Measurements from ENCODE around the gene MGMT. TPM values are rescaled to one million over a fixed set of nuclear protein-coding genes. Genes with fewer than 3 reads are reported as not detected.

The MGMT gene
- polyA plus RNA-seq, 2 donors: 8.6 to 13.0 TPM

DNA sequence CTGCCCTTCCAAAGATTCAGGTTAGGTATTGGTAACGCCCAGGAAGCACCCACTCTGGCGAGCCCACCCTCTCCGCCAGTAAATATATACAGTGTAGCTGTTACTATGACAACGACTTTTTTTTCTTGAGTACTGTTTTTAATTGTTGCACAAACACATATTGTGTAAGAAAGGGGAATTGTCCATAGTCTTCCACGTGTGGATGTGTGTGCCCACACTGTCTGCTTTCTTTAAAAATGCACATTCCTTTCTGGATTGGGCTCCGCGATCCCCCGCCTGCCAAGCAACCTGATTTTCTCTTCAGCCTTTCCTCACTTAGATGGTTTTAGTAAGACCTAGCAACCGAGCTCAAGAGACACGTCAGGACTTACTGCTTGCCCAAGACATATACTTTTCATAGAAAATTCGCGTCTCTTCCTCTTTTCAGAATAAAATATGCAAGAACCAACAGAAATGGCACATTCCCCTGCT is 249.2 kb downstream of the MGMT start:
- Histone ChIP-seq H3K4me3 (ENCODE audit: low read depth in 1 of 2, low read length in 2 of 2) (no peak overlapping the region), H3K27me3 (ENCODE audit: control insufficient read depth in 1 of 2, insufficient read depth in 2 of 2, low read length in 2 of 2) (no peaks in the 10 kb centered on the region), H3K27ac (ENCODE audit: low read depth in 2 of 2, low read length in 1 of 2) (no peak overlapping the region), H3K9me3 (ENCODE audit: control insufficient read depth in 2 of 2, insufficient read depth in 1 of 2, low read depth in 1 of 2, low read length in 1 of 2) (peaks cover 0 to 11% of the 10 kb centered on the region in 2 donors), H3K4me1 (ENCODE audit: control insufficient read depth in 2 of 2, insufficient read depth in 2 of 2, low read length in 1 of 2) (no peaks in the 10 kb centered on the region), H3K36me3 (ENCODE audit: control insufficient read depth in 2 of 2, insufficient read depth in 2 of 2, low read length in 1 of 2) (no peaks in the 10 kb centered on the region)
- WGBS, 2 donors: 88% methylated on average over 12 of the region's 12 CpGs

DNA sequence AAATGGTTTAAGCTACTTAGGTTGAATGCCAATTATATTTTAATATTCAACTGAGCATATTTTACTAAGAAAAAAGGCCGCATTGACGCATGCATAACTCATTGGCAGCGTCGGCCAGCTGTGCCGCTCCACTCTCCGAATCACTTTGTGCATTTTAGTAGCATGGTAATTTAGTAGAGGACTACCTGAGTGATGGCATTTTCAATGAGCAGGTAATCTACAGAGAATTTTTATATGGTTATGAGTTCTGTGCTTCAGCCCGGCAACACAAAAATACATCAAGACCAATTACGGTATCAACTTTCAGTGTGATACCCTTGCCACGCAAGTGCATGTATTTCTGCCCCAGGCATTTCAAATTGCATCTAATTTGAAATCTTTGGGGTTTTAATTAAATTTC is 249.8 kb downstream of the MGMT start:
- H3K9me3 ChIP-seq (ENCODE audit: control insufficient read depth in 2 of 2, insufficient read depth in 1 of 2, low read depth in 1 of 2, low read length in 1 of 2): peaks cover 0 to 11% of the 10 kb centered on the region in 2 donors
- no peak overlapping the region for H3K27ac ChIP-seq (ENCODE audit: low read depth in 2 of 2, low read length in 1 of 2)
- no peaks in the 10 kb centered on the region for H3K4me1 ChIP-seq (ENCODE audit: control insufficient read depth in 2 of 2, insufficient read depth in 2 of 2, low read length in 1 of 2)
- H3K4me3 ChIP-seq (ENCODE audit: low read depth in 1 of 2, low read length in 2 of 2): no peak overlapping the region
- WGBS, 2 donors: 97 to 99% methylated on average over 9 of the region's 9 CpGs
- no peaks in the 10 kb centered on the region for H3K27me3 ChIP-seq (ENCODE audit: control insufficient read depth in 1 of 2, insufficient read depth in 2 of 2, low read length in 2 of 2)
- no peaks in the 10 kb centered on the region for H3K36me3 ChIP-seq (ENCODE audit: control insufficient read depth in 2 of 2, insufficient read depth in 2 of 2, low read length in 1 of 2)

DNA sequence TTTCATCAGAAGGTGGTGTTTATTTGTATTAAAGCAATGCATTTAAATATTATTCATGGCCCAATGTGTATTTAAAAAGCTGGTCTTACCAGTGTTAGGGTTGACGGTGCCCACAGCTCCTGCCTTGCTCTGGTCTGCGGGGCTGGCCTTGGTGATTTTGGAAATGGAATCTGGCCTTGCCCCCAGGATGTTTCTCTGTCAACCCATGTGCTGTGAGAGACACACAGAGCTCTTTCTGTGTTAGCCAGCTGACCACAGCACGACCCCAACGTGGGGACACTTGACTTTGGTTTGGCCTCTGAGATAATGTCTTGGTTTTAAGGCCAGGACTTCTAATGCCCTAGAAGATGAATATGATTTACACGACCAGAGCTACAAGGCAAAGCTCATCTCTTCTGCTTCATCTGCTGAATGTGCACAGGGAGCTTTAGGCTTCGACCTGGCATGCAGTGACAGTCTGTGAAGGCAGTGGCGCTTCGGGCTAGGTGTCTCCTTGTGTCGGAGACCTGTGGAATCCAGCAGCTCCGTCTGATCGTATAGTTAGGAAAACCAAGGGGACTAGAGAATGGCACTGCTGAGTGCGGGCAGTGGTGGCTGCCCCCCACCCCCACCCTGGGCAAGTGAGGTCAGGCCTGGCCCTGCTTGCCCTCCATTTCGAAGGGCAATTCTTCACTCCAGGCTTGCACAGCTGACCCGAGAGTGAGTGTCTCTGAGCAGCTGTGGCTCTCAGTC is 250.9 kb downstream of the MGMT start:
- Histone ChIP-seq H3K27ac (ENCODE audit: low read depth in 2 of 2, low read length in 1 of 2) (no peak overlapping the region), H3K4me3 (ENCODE audit: low read depth in 1 of 2, low read length in 2 of 2) (no peak overlapping the region), H3K27me3 (ENCODE audit: control insufficient read depth in 1 of 2, insufficient read depth in 2 of 2, low read length in 2 of 2) (no peaks in the 10 kb centered on the region), H3K36me3 (ENCODE audit: control insufficient read depth in 2 of 2, insufficient read depth in 2 of 2, low read length in 1 of 2) (no peaks in the 10 kb centered on the region), H3K9me3 (ENCODE audit: control insufficient read depth in 2 of 2, insufficient read depth in 1 of 2, low read depth in 1 of 2, low read length in 1 of 2) (peaks cover 0 to 11% of the 10 kb centered on the region in 2 donors), H3K4me1 (ENCODE audit: control insufficient read depth in 2 of 2, insufficient read depth in 2 of 2, low read length in 1 of 2) (no peaks in the 10 kb centered on the region)
- WGBS, 2 donors: 93% methylated on average over 14 of the region's 14 CpGs

DNA sequence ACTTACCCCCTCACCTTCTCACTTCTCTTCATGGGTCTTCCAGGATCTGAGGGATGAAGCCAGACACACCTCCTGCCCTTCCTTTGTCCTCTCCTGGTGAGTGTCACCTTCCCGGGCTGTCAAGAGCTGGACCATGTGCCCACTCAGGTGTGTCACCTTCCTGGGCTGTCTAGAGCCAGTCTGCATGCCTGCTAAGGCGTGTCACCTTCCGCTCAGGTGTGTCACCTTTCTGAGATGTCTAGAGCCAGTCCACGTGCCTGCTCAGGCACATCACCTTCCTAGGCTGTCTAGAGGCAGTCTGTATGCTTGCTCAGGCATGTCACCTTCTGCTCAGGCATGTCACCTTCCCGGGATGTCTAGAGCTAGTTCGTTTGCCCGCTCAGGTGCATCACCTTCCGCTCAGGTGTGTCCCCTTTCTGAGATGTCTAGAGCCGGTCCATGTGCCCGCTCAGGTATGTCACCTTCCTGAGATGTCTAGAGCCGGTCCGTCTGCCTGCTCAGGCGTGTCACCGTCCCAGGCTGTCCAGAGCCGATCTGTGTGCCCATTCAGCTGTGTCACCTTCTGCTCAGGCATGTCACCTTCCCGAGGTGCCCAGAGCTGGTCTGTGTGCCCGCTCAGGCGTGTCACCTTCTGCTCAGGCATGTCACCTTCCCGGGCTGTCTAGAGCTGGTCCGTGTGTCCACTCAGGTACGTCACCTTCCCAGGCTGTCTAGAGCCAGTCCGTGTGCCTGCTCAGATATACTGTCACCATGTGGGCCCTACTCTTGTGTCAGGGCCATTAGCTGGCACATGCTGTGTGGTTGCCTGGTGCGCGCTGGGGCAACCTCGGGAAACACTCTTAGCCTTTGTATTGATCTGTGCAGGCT is 251.7 kb downstream of the MGMT start:
- Histone ChIP-seq H3K27ac (ENCODE audit: low read depth in 2 of 2, low read length in 1 of 2) (no peak overlapping the region), H3K36me3 (ENCODE audit: control insufficient read depth in 2 of 2, insufficient read depth in 2 of 2, low read length in 1 of 2) (no peaks in the 10 kb centered on the region), H3K4me1 (ENCODE audit: control insufficient read depth in 2 of 2, insufficient read depth in 2 of 2, low read length in 1 of 2) (no peaks in the 10 kb centered on the region), H3K4me3 (ENCODE audit: low read depth in 1 of 2, low read length in 2 of 2) (no peak overlapping the region), H3K9me3 (ENCODE audit: control insufficient read depth in 2 of 2, insufficient read depth in 1 of 2, low read depth in 1 of 2, low read length in 1 of 2) (peaks cover 0 to 11% of the 10 kb centered on the region in 2 donors), H3K27me3 (ENCODE audit: control insufficient read depth in 1 of 2, insufficient read depth in 2 of 2, low read length in 2 of 2) (no peaks in the 10 kb centered on the region)
- 91 to 92% methylated on average over 25 of the region's 25 CpGs for WGBS, 2 donors

DNA sequence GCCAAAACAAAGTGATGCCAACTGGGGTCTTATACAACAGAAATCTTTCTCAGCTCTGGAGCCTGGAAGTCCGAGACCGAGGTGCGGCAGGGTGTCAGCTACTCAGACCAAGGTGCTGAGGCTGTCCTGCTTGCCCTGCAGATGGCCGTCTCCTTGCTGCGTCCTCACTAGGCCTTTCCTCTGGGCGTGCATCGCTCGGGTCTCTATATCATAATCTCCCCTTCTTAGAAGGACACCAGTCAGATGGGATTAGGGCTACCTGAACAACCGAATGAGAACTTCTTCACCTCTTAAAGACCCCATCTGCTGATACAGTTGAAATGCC is 252.3 kb downstream of the MGMT start:
- no peak overlapping the region for H3K4me3 ChIP-seq (ENCODE audit: low read depth in 1 of 2, low read length in 2 of 2)
- H3K27ac ChIP-seq (ENCODE audit: low read depth in 2 of 2, low read length in 1 of 2): no peak overlapping the region
- WGBS, 2 donors: 96 to 98% methylated on average over 9 of the region's 9 CpGs
- H3K36me3 ChIP-seq (ENCODE audit: control insufficient read depth in 2 of 2, insufficient read depth in 2 of 2, low read length in 1 of 2): no peaks in the 10 kb centered on the region
- H3K27me3 ChIP-seq (ENCODE audit: control insufficient read depth in 1 of 2, insufficient read depth in 2 of 2, low read length in 2 of 2): no peaks in the 10 kb centered on the region
- peaks cover 0 to 11% of the 10 kb centered on the region in 2 donors for H3K9me3 ChIP-seq (ENCODE audit: control insufficient read depth in 2 of 2, insufficient read depth in 1 of 2, low read depth in 1 of 2, low read length in 1 of 2)
- H3K4me1 ChIP-seq (ENCODE audit: control insufficient read depth in 2 of 2, insufficient read depth in 2 of 2, low read length in 1 of 2): no peaks in the 10 kb centered on the region

DNA sequence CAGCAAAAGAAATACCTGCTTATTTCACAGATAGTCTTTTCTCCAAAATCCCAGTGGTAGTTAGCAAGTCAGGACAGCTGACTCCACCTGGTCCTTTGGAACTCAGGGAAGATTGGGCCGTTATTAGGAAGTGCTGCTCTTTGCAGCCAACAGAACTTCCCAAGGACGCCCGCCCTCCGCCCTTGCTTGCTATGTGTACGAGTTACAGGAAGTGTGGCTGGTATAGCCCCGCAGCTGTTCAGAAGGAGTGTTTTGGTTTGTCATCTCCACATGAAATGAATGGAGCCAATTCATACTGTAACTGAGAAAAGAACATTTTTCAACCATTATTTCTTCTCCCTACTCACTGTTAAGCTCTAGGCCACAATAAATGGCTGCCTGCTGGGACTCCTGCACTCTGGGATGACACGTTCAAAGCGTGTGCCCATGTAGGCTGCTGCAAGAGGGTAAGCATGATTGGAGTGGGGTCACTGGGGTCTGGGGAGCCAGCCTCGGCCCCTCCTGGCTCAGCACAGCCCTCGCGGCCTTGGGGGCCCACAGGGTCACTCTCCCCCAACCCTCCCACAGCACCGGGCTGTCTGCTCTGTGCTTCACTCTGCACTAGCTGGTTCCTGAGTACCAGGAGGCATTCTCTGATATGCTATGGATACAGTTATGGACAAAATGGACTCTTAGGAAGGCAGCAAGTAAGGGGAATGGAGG is 253.0 kb downstream of the MGMT start:
- H3K9me3 ChIP-seq (ENCODE audit: control insufficient read depth in 2 of 2, insufficient read depth in 1 of 2, low read depth in 1 of 2, low read length in 1 of 2): peaks cover 0 to 11% of the 10 kb centered on the region in 2 donors
- WGBS, 2 donors: 84 to 86% methylated on average over 12 of the region's 12 CpGs
- H3K27ac ChIP-seq (ENCODE audit: low read depth in 2 of 2, low read length in 1 of 2): no peak overlapping the region

DNA sequence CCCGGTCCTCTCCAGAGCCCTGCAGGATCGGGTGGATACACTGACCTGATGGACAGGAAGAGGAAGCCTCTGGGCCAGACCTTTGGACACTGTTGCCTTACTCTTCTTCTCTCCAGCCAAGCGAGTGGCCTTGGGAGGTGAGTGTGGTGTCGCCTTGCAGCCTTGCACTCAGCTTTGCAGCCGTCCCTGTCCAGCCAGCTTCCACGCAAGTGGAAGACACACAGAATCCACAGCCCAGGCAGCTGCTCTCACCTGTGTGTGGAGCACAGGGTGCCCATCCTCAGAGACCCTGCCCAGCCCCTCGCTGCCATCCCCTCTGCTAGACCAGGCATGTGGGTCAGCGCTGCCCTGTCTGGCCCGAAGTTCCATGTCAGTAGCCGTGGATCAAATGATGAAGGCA is 258.0 kb downstream of the MGMT start:
- no peak overlapping the region for H3K4me3 ChIP-seq (ENCODE audit: low read depth in 1 of 2, low read length in 2 of 2)
- no peaks in the 10 kb centered on the region for H3K36me3 ChIP-seq (ENCODE audit: control insufficient read depth in 2 of 2, insufficient read depth in 2 of 2, low read length in 1 of 2)
- H3K4me1 ChIP-seq (ENCODE audit: control insufficient read depth in 2 of 2, insufficient read depth in 2 of 2, low read length in 1 of 2): peaks cover 0 to 2% of the 10 kb centered on the region in 2 donors
- H3K27ac ChIP-seq (ENCODE audit: low read depth in 2 of 2, low read length in 1 of 2): no peak overlapping the region
- H3K27me3 ChIP-seq (ENCODE audit: control insufficient read depth in 1 of 2, insufficient read depth in 2 of 2, low read length in 2 of 2): no peaks in the 10 kb centered on the region
- WGBS, 2 donors: 93 to 94% methylated on average over 10 of the region's 10 CpGs
- peaks cover 4 to 18% of the 10 kb centered on the region in 2 donors for H3K9me3 ChIP-seq (ENCODE audit: control insufficient read depth in 2 of 2, insufficient read depth in 1 of 2, low read depth in 1 of 2, low read length in 1 of 2)

More for the DNA sequence above, 253.0 kb downstream of the MGMT start:
- Histone ChIP-seq H3K4me3 (ENCODE audit: low read depth in 1 of 2, low read length in 2 of 2) (no peak overlapping the region), H3K4me1 (ENCODE audit: control insufficient read depth in 2 of 2, insufficient read depth in 2 of 2, low read length in 1 of 2) (no peaks in the 10 kb centered on the region), H3K27me3 (ENCODE audit: control insufficient read depth in 1 of 2, insufficient read depth in 2 of 2, low read length in 2 of 2) (no peaks in the 10 kb centered on the region), H3K36me3 (ENCODE audit: control insufficient read depth in 2 of 2, insufficient read depth in 2 of 2, low read length in 1 of 2) (no peaks in the 10 kb centered on the region)

DNA sequence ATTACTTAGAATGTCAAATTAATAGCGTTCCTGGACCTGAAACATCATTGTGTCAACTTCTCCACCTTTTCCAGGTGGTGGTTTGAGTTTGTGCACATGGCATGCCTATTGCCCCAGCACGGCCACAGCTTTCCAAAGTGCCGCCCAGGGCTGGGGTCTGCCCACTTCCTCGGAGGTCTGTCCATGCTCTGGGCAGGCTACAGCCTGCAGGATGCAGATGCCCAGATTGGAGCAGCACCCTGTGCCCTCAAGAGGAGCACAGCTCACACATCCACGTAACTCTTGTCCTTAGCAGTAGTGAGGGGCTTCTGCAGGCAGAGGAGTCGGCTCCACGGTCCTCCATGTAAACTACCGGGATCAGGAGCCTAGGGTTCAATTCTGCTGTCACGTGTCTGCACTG is 258.4 kb downstream of the MGMT start:
- no peaks in the 10 kb centered on the region for H3K36me3 ChIP-seq (ENCODE audit: control insufficient read depth in 2 of 2, insufficient read depth in 2 of 2, low read length in 1 of 2)
- H3K4me1 ChIP-seq (ENCODE audit: control insufficient read depth in 2 of 2, insufficient read depth in 2 of 2, low read length in 1 of 2): peaks cover 0 to 2% of the 10 kb centered on the region in 2 donors
- no peak overlapping the region for H3K4me3 ChIP-seq (ENCODE audit: low read depth in 1 of 2, low read length in 2 of 2)
- H3K27ac ChIP-seq (ENCODE audit: low read depth in 2 of 2, low read length in 1 of 2): no peak overlapping the region
- peaks cover 4 to 14% of the 10 kb centered on the region in 2 donors for H3K9me3 ChIP-seq (ENCODE audit: control insufficient read depth in 2 of 2, insufficient read depth in 1 of 2, low read depth in 1 of 2, low read length in 1 of 2)
- no peaks in the 10 kb centered on the region for H3K27me3 ChIP-seq (ENCODE audit: control insufficient read depth in 1 of 2, insufficient read depth in 2 of 2, low read length in 2 of 2)
- WGBS, 2 donors: 94 to 95% methylated on average over 9 of the region's 9 CpGs

DNA sequence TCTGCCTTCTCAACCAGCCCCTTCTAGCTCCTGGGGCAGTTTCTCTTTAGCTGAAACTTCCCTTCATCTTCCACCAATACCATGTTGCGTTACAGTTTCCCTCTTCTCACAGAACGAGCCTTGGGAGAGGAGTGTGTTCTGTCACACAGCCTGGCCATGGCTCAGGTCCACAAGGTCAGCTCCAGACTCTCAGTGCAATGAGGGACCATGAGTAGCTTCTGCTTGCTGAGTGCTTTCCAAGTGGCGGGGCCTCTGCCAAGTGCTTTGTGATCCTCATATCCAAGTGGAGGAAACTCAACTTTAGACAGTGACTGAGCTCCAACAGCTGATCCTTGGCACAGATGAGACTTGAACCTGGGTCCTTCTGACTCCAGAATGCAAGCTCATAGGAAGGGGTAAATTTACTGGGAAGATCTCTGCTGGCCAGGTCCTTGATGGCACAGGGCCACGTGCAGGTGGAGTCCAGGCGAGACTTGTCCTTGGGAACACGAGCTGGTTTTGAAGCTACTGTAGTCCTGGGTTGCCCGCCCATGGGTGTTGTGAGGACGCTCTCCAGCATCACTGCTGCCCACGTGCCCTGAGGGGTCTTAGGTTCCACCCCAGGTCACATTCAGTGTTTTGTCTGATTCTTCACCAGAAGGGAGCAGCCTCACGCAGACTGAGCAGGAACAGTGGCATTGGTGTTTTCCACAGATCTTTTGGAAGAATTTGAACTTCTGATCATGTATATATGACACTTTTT is 259.0 kb downstream of the MGMT start:
- H3K9me3 ChIP-seq (ENCODE audit: control insufficient read depth in 2 of 2, insufficient read depth in 1 of 2, low read depth in 1 of 2, low read length in 1 of 2): peaks cover 4 to 13% of the 10 kb centered on the region in 2 donors
- H3K4me1 ChIP-seq (ENCODE audit: control insufficient read depth in 2 of 2, insufficient read depth in 2 of 2, low read length in 1 of 2): peaks cover 0 to 2% of the 10 kb centered on the region in 2 donors
- no peaks in the 10 kb centered on the region for H3K36me3 ChIP-seq (ENCODE audit: control insufficient read depth in 2 of 2, insufficient read depth in 2 of 2, low read length in 1 of 2)
- H3K27ac ChIP-seq (ENCODE audit: low read depth in 2 of 2, low read length in 1 of 2): no peak overlapping the region
- no peak overlapping the region for H3K4me3 ChIP-seq (ENCODE audit: low read depth in 1 of 2, low read length in 2 of 2)
- 91 to 94% methylated on average over 10 of the region's 10 CpGs for WGBS, 2 donors
- H3K27me3 ChIP-seq (ENCODE audit: control insufficient read depth in 1 of 2, insufficient read depth in 2 of 2, low read length in 2 of 2): no peaks in the 10 kb centered on the region

Data from esophagus (tissue), 2 donors.